HG03439 (cell line): ENCODE measurements around the gene EPG5.
"Not testable (repeated sequence)": the region's sequence is repeated elsewhere in the genome, so short reads cannot be mapped to it uniquely, and the experiment has no call there.

Experiments
- ATAC-seq: cut with Tn5 transposase; IDR thresholded peaks from one replicate; pipeline ENCODE4 v1.9.1; 2021; ENCODE audit warnings: mild to moderate bottlenecking, moderate library complexity; ENCODE audit not compliant: unreplicated experiment

Gene EPG5

GRCh38 chr18:45967007-45967706 is at the start of gene EPG5:
TSS of gene EPG5 (minus strand) at chr18:45967329. CDS start at chr18:45967239, 90 bp downstream.
- peak; percentile 97 for ATAC-seq

- ATAC-seq, result peak; percentile 54
These were observed 46.5 kb upstream of the EPG5 start for GRCh38 chr18:46013484-46014189.

GRCh38 chr18:46010676-46011075 is 43.5 kb upstream of the EPG5 start:
- no peak for ATAC-seq

GRCh38 chr18:46010050-46010449 is 42.9 kb upstream of the EPG5 start:
- no peak for ATAC-seq

GRCh38 chr18:46009125-46009840 is 42.2 kb upstream of the EPG5 start:
- no peak for ATAC-seq

GRCh38 chr18:46008531-46008930 is 41.4 kb upstream of the EPG5 start:
- no peak for ATAC-seq

- no peak for ATAC-seq
These were observed 40.0 kb upstream of the EPG5 start for GRCh38 chr18:46007165-46007564.

GRCh38 chr18:46002934-46003333 is 35.8 kb upstream of the EPG5 start:
- ATAC-seq, result no peak

- ATAC-seq, result no peak
These were observed 34.8 kb upstream of the EPG5 start for GRCh38 chr18:46001892-46002291.

- ATAC-seq, result no peak
These were observed 33.9 kb upstream of the EPG5 start for GRCh38 chr18:46001074-46001473.

- no peak for ATAC-seq
These were observed 32.4 kb upstream of the EPG5 start for GRCh38 chr18:45999536-45999935.

- ATAC-seq, result no peak
These were observed 31.1 kb upstream of the EPG5 start for GRCh38 chr18:45998244-45998643.

GRCh38 chr18:45997700-45998151 is 30.6 kb upstream of the EPG5 start:
- no peak for ATAC-seq

- no peak for ATAC-seq
These were observed 28.3 kb upstream of the EPG5 start for GRCh38 chr18:45995461-45995860.

GRCh38 chr18:45993438-45993837 is 26.3 kb upstream of the EPG5 start:
- no peak for ATAC-seq

- not testable (repeated sequence) for ATAC-seq
These were observed 25.4 kb upstream of the EPG5 start for GRCh38 chr18:45992527-45992926.

GRCh38 chr18:45991788-45992187 is 24.7 kb upstream of the EPG5 start:
- ATAC-seq, result no peak

GRCh38 chr18:45984546-45985235 is 17.6 kb upstream of the EPG5 start:
- no peak for ATAC-seq

GRCh38 chr18:45981821-45982220 is 14.7 kb upstream of the EPG5 start:
- no peak for ATAC-seq

GRCh38 chr18:45980229-45980628 is 13.1 kb upstream of the EPG5 start:
- no peak for ATAC-seq

- ATAC-seq, result no peak
These were observed 11.0 kb upstream of the EPG5 start for GRCh38 chr18:45978084-45978483.
